Mesenchymal stem cell (in vitro differentiated cells and primary cell): Measurements from ENCODE around the gene IQCH.

Experiments
- DNase-seq: peaks from one replicate; pipeline ENCODE4 v3.0.0-alpha.2; 2013
- H2AFZ ChIP-seq: one replicate; pipeline ENCODE4 v1.6.1; 2013; ENCODE audit warnings: low read depth, mild to moderate bottlenecking, control low read depth, inconsistent platforms, low read length, moderate library complexity
- H2AK5ac ChIP-seq: 2 replicates; pipeline ENCODE4 v1.6.1; 2013; ENCODE audit warnings: low read length, moderate library complexity, mild to moderate bottlenecking, inconsistent platforms; ENCODE audit not compliant: severe bottlenecking
- H2BK120ac ChIP-seq: one replicate; pipeline ENCODE4 v1.6.1; 2013; ENCODE audit warnings: low read depth, mild to moderate bottlenecking, inconsistent platforms, low read length, moderate library complexity
- H2BK12ac ChIP-seq, 2 experiments: one replicate each; pipeline ENCODE4 v1.6.1; 2013; ENCODE audit warnings: inconsistent platforms in 2 of 2, low read length in 2 of 2, mild to moderate bottlenecking in 2 of 2, moderate library complexity in 2 of 2, control low read depth in 1 of 2
- H2BK15ac ChIP-seq: one replicate; pipeline ENCODE4 v1.6.1; 2013; ENCODE audit warnings: mild to moderate bottlenecking, low read depth, inconsistent platforms; ENCODE audit not compliant: poor library complexity, severe bottlenecking
- H2BK5ac ChIP-seq: 2 replicates; pipeline ENCODE4 v1.6.1; 2013; ENCODE audit warnings: low read depth, mild to moderate bottlenecking, low read length, control low read depth, inconsistent platforms; ENCODE audit not compliant: poor library complexity, severe bottlenecking
- H3K14ac ChIP-seq, 2 experiments: one replicate each; pipeline ENCODE4 v1.6.1; 2013; ENCODE audit warnings: inconsistent platforms in 2 of 2, low read length in 2 of 2, control low read depth in 1 of 2, mild to moderate bottlenecking in 1 of 2, moderate library complexity in 1 of 2
- H3K18ac ChIP-seq, 2 experiments: one replicate each; pipeline ENCODE4 v1.6.1; 2013; ENCODE audit warnings: inconsistent platforms in 2 of 2, low read length in 2 of 2, control low read depth in 1 of 2, low read depth in 1 of 2, mild to moderate bottlenecking in 1 of 2
- H3K23ac ChIP-seq, 2 experiments: one replicate each; pipeline ENCODE4 v1.6.1; 2013; ENCODE audit warnings: inconsistent platforms in 2 of 2, low read length in 2 of 2, mild to moderate bottlenecking in 2 of 2, moderate library complexity in 2 of 2, control low read depth in 1 of 2
- H3K27ac ChIP-seq: 2 replicates; pipeline ENCODE4 v1.5.1; 2013; ENCODE audit warnings: mild to moderate bottlenecking, moderate library complexity, low read length, control low read depth, inconsistent platforms; ENCODE audit not compliant: poor library complexity, severe bottlenecking
- H3K27me3 ChIP-seq, 2 experiments: 2 replicates each; pipeline versions ENCODE4 v1.6.1 to v1.7.0; 2013; ENCODE audit warnings: low read length in 2 of 2, mild to moderate bottlenecking in 2 of 2, moderate library complexity in 2 of 2, control low read depth in 1 of 2, inconsistent platforms in 1 of 2; ENCODE audit not compliant: control insufficient read depth in 1 of 2, insufficient read depth in 1 of 2
- H3K36me3 ChIP-seq, 2 experiments: 2 replicates each; pipeline versions ENCODE4 v1.6.1 to v1.7.0; 2013; ENCODE audit warnings: low read length in 2 of 2, control low read depth in 1 of 2, inconsistent platforms in 1 of 2, low read depth in 1 of 2, mild to moderate bottlenecking in 1 of 2; ENCODE audit not compliant: insufficient read depth in 2 of 2, control insufficient read depth in 1 of 2
- H3K4ac ChIP-seq, 2 experiments: one replicate each; pipeline ENCODE4 v1.6.1; 2013; ENCODE audit warnings: inconsistent platforms in 2 of 2, low read length in 2 of 2, mild to moderate bottlenecking in 2 of 2, moderate library complexity in 2 of 2, control low read depth in 1 of 2, low read depth in 1 of 2
- H3K4me1 ChIP-seq: 2 replicates; pipeline ENCODE4 v1.6.1; 2013; ENCODE audit warnings: low read depth, low read length, control low read depth; ENCODE audit not compliant: control insufficient read depth, insufficient read depth
- H3K4me2 ChIP-seq: 2 replicates; pipeline ENCODE4 v1.6.1; 2013; ENCODE audit warnings: low read length, mild to moderate bottlenecking, inconsistent platforms; ENCODE audit not compliant: poor library complexity, severe bottlenecking
- H3K4me3 ChIP-seq, 2 experiments: 2 replicates each; pipeline versions ENCODE4 v1.5.1 to v1.7.0; 2013; ENCODE audit warnings: low read length in 2 of 2, mild to moderate bottlenecking in 2 of 2, control low read depth in 1 of 2, low read depth in 1 of 2; ENCODE audit not compliant: insufficient read depth in 1 of 2
- H3K79me1 ChIP-seq: replicated peaks from 2 replicates; pipeline ENCODE4 v1.6.1; 2013; ENCODE audit warnings: mild to moderate bottlenecking, control low read depth, low read length, inconsistent platforms; ENCODE audit not compliant: poor library complexity, severe bottlenecking
- H3K9ac ChIP-seq: 2 replicates; pipeline ENCODE4 v1.7.0; 2013; ENCODE audit warnings: mild to moderate bottlenecking, low read length, moderate library complexity
- H3K9me3 ChIP-seq: 2 replicates; pipeline ENCODE4 v1.7.0; 2013; ENCODE audit warnings: mild to moderate bottlenecking, low read length; ENCODE audit not compliant: control insufficient read depth
- H4K8ac ChIP-seq: one replicate; pipeline ENCODE4 v1.6.1; 2013; ENCODE audit warnings: inconsistent platforms, mild to moderate bottlenecking, low read length, moderate library complexity
- H4K91ac ChIP-seq: one replicate; pipeline ENCODE4 v1.6.1; 2013; ENCODE audit warnings: mild to moderate bottlenecking, low read length, inconsistent platforms
- WGBS: methylation state at CpG from one replicate; pipeline ENCODE4 v1.1.7; 2013; ENCODE audit warnings: mixed read lengths; 5-methylcytosine and 5-hydroxymethylcytosine counted together

IQCH gene

GRCh38 chr15:67512933-67513714, 258.5 kb downstream of the IQCH start:
- H2BK120ac ChIP-seq: no peak overlapping the region
- 80% methylated on average over 9 of the region's 9 CpGs for WGBS
- H3K4ac ChIP-seq: no peak overlapping the region
- no peak overlapping the region for H2AFZ ChIP-seq
- H3K36me3 ChIP-seq: peaks cover 5 to 53% of the 10 kb centered on the region in 2 experiments
- no peak overlapping the region for H2BK15ac ChIP-seq
- H3K23ac ChIP-seq: no peak overlapping the region
- H3K9me3 ChIP-seq: no peaks in the 10 kb centered on the region
- peak overlapping the region; percentile 27 for H2AK5ac ChIP-seq
- no peak overlapping the region for H3K9ac ChIP-seq
- no peak overlapping the region for H2BK12ac ChIP-seq
- peaks cover 7% of the 10 kb centered on the region for H3K4me1 ChIP-seq
- DNase-seq: no peak
- H3K4me3 ChIP-seq: no peak overlapping the region
- no peak overlapping the region for H4K91ac ChIP-seq
- no peak overlapping the region for H3K14ac ChIP-seq
- H3K79me1 ChIP-seq: no peaks in the 10 kb centered on the region
- no peak overlapping the region for H3K18ac ChIP-seq
- H3K4me2 ChIP-seq: no peak overlapping the region
- peak overlapping the region; percentile 5 for H2BK5ac ChIP-seq
- H4K8ac ChIP-seq: no peak overlapping the region
- H3K27me3 ChIP-seq: no peaks in the 10 kb centered on the region
- H3K27ac ChIP-seq: no peak overlapping the region

GRCh38 chr15:67515090-67515489, 260.5 kb downstream of the IQCH start:
- Histone ChIP-seq H3K4me2 (no peak overlapping the region), H3K79me1 (no peaks in the 10 kb centered on the region), H2BK12ac (no peak overlapping the region), H2BK15ac (no peak overlapping the region), H2AFZ (no peak overlapping the region), H3K36me3 (peaks cover 5 to 56% of the 10 kb centered on the region in 2 experiments), H3K27ac (no peak overlapping the region), H3K9me3 (no peaks in the 10 kb centered on the region), H4K91ac (no peak overlapping the region), H2AK5ac (no peak overlapping the region), H3K4ac (no peak overlapping the region), H2BK5ac (no peak overlapping the region), H2BK120ac (no peak overlapping the region), H3K14ac (no peak overlapping the region), H4K8ac (no peak overlapping the region), H3K9ac (no peak overlapping the region), H3K23ac (no peak overlapping the region), H3K18ac (no peak overlapping the region), H3K4me3 (no peak overlapping the region), H3K27me3 (no peaks in the 10 kb centered on the region), H3K4me1 (peaks cover 5% of the 10 kb centered on the region)
- WGBS: 96% methylated on average over 3 of the region's 3 CpGs
- DNase-seq: no peak

- Histone ChIP-seq H2BK120ac (no peak overlapping the region), H2AK5ac (no peak overlapping the region), H3K27me3 (no peaks in the 10 kb centered on the region), H3K9me3 (no peaks in the 10 kb centered on the region), H3K9ac (no peak overlapping the region), H3K14ac (no peak overlapping the region), H3K4me3 (no peak overlapping the region), H4K8ac (no peak overlapping the region), H3K36me3 (peaks cover 5 to 56% of the 10 kb centered on the region in 2 experiments), H3K23ac (no peak overlapping the region), H3K4me2 (no peak overlapping the region), H3K4me1 (peaks cover 7% of the 10 kb centered on the region), H4K91ac (no peak overlapping the region), H2AFZ (no peak overlapping the region), H3K18ac (no peak overlapping the region), H3K4ac (no peak overlapping the region), H2BK15ac (no peak overlapping the region), H3K79me1 (peaks cover 2% of the 10 kb centered on the region), H3K27ac (no peak overlapping the region), H2BK5ac (no peak overlapping the region), H2BK12ac (no peak overlapping the region)
- no peak for DNase-seq
- WGBS: no CpG with 5 or more reads among the region's 2 CpGs
These were observed 261.0 kb downstream of the IQCH start for GRCh38 chr15:67515557-67515956.

- peak overlapping the region; percentile 98 for H3K9ac ChIP-seq
- peak overlapping the region; percentile 46 for H2AFZ ChIP-seq
- H2BK12ac ChIP-seq: peak overlapping the region in 1 of 2 experiments; percentile 76
- peak overlapping the region; percentile 99 for H2BK15ac ChIP-seq
- peak; percentile 18 for DNase-seq
- peak overlapping the region; percentile 71 for H3K27ac ChIP-seq
- H3K9me3 ChIP-seq: no peaks in the 10 kb centered on the region
- no peak overlapping the region for H2BK120ac ChIP-seq
- H2AK5ac ChIP-seq: peak overlapping the region; percentile 27
- peak overlapping the region; percentile 61 to 89 for H3K18ac ChIP-seq
- peaks cover 0 to 23% of the 10 kb centered on the region in 2 experiments for H3K36me3 ChIP-seq
- WGBS: 63% methylated on average over 22 of the region's 24 CpGs
- peak overlapping the region; percentile 98 for H4K8ac ChIP-seq
- peak overlapping the region; percentile 93 to 97 for H3K4me3 ChIP-seq
- H4K91ac ChIP-seq: peak overlapping the region; percentile 61
- no peak overlapping the region for H3K14ac ChIP-seq
- peak overlapping the region; percentile 51 for H2BK5ac ChIP-seq
- peaks cover 6% of the 10 kb centered on the region for H3K4me1 ChIP-seq
- peak overlapping the region; percentile 60 to 75 for H3K4ac ChIP-seq
- H3K4me2 ChIP-seq: peak overlapping the region; percentile 96
- H3K79me1 ChIP-seq: peaks cover 6% of the 10 kb centered on the region
- no peaks in the 10 kb centered on the region for H3K27me3 ChIP-seq
- no peak overlapping the region for H3K23ac ChIP-seq
These were observed 265.9 kb downstream of the IQCH start for GRCh38 chr15:67520321-67521028.
